PFSK-1 (cell line): ENCODE measurements around the gene GAREM1.

Experiments
- FOXP2 ChIP-seq: optimal IDR thresholded peaks from 2 replicates; pipeline ENCODE3; 2011; ENCODE audit warnings: borderline replicate concordance, control low read depth, inconsistent platforms; ENCODE audit not compliant: insufficient read depth; ENCODE audit errors: extremely low read length, extremely low read depth
- POLR2AphosphoS5 ChIP-seq: IDR thresholded peaks from 2 replicates; pipeline ENCODE4 v1.6.1; 2012; ENCODE audit warnings: low read depth, mild to moderate bottlenecking, control low read depth, low read length, moderate library complexity
- REST ChIP-seq, 2 experiments: IDR thresholded peaks; 2 replicates each; pipeline versions ENCODE4 v1.6.1 to v1.8.0; 2011 to 2012; ENCODE audit warnings: low read depth in 2 of 2, low read length in 2 of 2, control low read depth in 1 of 2, inconsistent platforms in 1 of 2, mild to moderate bottlenecking in 1 of 2, moderate library complexity in 1 of 2; ENCODE audit not compliant: insufficient read depth in 1 of 2
- SIN3A ChIP-seq: IDR thresholded peaks from 2 replicates; pipeline ENCODE4 v1.6.1; 2012; ENCODE audit warnings: mild to moderate bottlenecking, low read length, moderate library complexity, borderline replicate concordance; ENCODE audit not compliant: insufficient read depth
- TAF1 ChIP-seq: IDR thresholded peaks from 2 replicates; pipeline ENCODE4 v1.6.1; 2012; ENCODE audit warnings: low read length, control low read depth, borderline replicate concordance; ENCODE audit not compliant: insufficient read depth

GAREM1 gene

DNA sequence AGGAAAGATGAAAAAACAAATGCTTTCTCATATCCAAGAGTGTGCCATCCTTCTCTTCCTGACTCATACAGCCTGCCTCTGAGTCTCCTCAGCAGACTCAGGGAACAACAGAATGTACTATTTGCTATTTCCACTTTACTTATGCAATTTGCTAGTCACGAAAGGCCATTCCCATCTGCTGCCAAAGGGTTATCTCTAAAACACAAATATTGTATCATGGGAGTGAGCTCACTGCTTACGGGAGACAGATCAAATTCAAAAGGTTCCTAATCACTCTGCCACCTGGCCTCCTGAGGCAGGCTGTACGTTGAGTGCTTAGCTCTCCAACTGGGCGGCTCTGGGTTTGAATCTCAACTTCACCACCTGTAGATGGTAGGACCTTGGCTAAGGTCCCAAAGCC, 92.0 kb downstream of the GAREM1 start:
- TF ChIP-seq SIN3A = no peak
- no peak for TF ChIP-seq REST (IDR thresholded peaks at IDR 0.05; ENCODE audit: insufficient read depth in 1 of 2, low read depth in 2 of 2, low read length in 2 of 2)
- TF ChIP-seq FOXP2 = no peak
- TF ChIP-seq TAF1 = no peak
- TF ChIP-seq POLR2AphosphoS5 = no peak

GRCh38 chr18:32373995-32374394, 96.7 kb downstream of the GAREM1 start:
- TF ChIP-seq REST (IDR thresholded peaks at IDR 0.05; ENCODE audit: insufficient read depth in 1 of 2, low read depth in 2 of 2, low read length in 2 of 2) = no peak
- TF ChIP-seq SIN3A = no peak
- no peak for TF ChIP-seq FOXP2
- TF ChIP-seq POLR2AphosphoS5 = no peak

DNA sequence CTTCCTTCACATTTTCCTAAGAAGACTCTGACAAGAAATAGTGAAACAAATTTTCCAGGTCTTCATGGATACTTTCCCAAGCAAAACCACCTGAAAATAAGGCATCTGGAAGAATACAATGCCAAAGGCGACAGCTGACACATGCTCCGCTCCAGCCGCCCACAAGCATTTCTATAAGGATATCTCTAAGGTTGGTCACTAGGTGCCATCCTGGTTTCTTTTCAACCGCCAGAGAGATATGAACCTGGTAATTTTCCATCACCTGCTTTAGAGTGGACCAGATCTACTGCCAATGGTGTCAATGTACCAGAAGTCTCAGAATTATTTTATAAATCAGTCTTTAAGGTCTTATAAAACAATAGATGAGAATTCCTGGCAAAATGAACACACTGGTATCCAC, 97.2 kb downstream of the GAREM1 start:
- no peak for TF ChIP-seq SIN3A
- no peak for TF ChIP-seq POLR2AphosphoS5
- TF ChIP-seq REST (IDR thresholded peaks at IDR 0.05; ENCODE audit: insufficient read depth in 1 of 2, low read depth in 2 of 2, low read length in 2 of 2) = no peak
- no peak for TF ChIP-seq TAF1
- no peak for TF ChIP-seq FOXP2

DNA sequence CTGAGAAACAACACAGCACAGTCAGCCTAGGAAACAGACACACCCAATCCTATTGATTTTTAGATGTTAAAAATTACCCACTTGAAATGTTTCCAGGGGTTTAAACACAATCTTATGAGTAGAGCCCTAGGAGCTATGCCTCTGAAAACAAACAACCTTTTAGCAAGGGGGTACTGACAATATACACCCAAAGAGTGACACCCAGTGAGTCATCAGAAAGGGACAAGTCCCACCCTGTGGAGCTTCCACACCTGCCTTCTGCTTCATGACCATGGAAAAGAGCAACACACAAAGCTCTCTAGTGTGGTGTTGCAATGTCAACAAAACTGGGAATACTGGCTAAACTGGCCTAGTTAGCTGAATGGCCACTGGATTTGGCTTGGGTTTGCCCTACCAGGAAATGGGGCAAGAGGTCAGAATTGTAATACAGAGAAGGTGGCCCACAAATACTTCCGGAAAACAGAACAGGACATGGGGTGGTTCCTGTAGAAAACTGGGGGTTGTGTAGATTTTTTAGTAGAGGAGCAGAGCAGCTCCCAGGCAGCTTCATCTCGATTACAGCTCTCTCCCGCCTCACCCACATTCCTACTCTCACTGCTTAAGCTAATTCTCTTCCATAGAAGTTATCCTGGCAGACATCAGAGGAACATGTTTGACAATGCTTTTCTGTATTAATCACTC, 98.2 kb downstream of the GAREM1 start:
- TF ChIP-seq POLR2AphosphoS5 = no peak
- TF ChIP-seq TAF1 = no peak
- TF ChIP-seq FOXP2 = no peak
- no peak for TF ChIP-seq SIN3A
- TF ChIP-seq REST (IDR thresholded peaks at IDR 0.05; ENCODE audit: insufficient read depth in 1 of 2, low read depth in 2 of 2, low read length in 2 of 2) = no peak

GRCh38 chr18:32372047-32372380, 98.7 kb downstream of the GAREM1 start:
- no peak for TF ChIP-seq FOXP2
- TF ChIP-seq POLR2AphosphoS5 = no peak
- TF ChIP-seq SIN3A = no peak
- TF ChIP-seq TAF1 = no peak
- no peak for TF ChIP-seq REST (IDR thresholded peaks at IDR 0.05; ENCODE audit: insufficient read depth in 1 of 2, low read depth in 2 of 2, low read length in 2 of 2)
